GM21723 (cell line): Measurements from ENCODE around the gene GPR162.
A peak's percentile ranks its signal among the peaks of the same experiment; 100 is the strongest.

Experiments
- ATAC-seq: cut with Tn5 transposase; IDR thresholded peaks from one replicate; pipeline ENCODE4 v1.9.1; 2021; ENCODE audit warnings: mild to moderate bottlenecking, moderate library complexity; ENCODE audit not compliant: unreplicated experiment

The GPR162 gene

GRCh38 chr12:6834254-6834653 is 12.6 kb downstream of the GPR162 start:
- ATAC-seq: no peak

DNA sequence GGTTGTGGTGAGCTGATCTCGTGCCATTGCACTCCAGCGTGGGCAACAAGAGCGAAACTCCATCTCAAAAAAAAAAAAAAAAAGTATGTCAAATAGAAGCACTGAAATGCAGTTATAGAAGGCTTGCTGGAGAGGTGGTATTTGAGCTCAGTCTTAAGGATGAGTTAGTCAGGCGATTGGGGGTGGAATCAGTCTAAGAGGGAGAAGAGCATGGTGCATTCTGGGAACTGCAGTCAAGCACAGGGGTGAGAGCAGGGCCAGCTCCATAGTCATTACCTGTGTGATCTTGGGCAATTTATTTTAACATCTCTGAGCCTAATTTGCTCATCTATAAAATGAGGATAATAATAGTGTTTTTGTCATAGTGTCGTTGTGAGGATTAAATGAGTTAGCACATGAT is 13.3 kb downstream of the GPR162 start:
- no peak for ATAC-seq

DNA sequence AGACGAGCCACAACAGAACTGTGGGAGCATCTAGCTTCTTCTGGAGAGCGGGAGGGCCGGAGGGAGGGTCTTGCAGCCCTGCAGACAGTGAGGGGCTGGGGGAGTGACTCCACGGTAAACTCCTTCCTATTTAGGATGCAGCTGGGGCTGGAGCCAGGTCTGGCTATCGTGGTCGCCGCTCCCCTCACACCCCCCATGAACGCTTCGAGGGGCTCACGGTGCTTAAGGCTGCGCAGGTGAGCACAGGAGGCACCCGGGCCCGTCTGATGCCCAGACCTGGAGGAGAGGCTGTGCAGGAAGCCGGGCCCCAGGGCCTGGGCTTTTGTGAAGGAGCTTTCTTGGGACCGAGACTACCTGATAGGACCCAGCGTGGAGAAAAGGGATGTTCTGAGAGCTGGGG is 15.2 kb downstream of the GPR162 start:
- no peak for ATAC-seq

- no peak for ATAC-seq
Observed at GRCh38 chr12:6837370-6838060, 15.9 kb downstream of the GPR162 start.

- ATAC-seq: no peak
Observed at GRCh38 chr12:6838854-6839253, 17.2 kb downstream of the GPR162 start.

- ATAC-seq: peak; percentile 85
Observed at GRCh38 chr12:6839482-6840201, 18.0 kb downstream of the GPR162 start.

- no peak for ATAC-seq
Observed at GRCh38 chr12:6840330-6840729, 18.7 kb downstream of the GPR162 start.

- no peak for ATAC-seq
Observed at GRCh38 chr12:6840761-6841515, 19.3 kb downstream of the GPR162 start, which contains the start of gene GNB3. Gene GNB3 (plus strand): TSS chr12:6840925. CDS start chr12:6841288, 363 bp downstream.

DNA sequence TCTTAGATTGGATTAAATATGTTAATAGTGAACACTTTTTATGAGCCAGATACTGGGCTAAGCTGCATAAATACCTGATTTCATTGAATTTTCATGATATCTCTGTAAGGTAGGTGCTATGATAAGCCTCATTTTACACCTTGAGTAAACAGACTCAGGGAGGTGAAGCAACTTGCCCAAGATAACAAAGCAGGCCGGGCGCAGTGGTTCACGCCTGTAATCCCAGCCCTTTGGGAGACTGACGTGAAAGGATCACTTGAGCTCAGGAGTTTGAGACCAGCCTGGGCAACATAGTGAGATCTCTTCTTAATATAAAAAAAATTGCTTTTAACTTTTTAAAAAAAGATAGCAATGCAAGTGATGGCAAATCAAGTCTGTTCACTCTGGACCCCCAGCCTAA is 20.5 kb downstream of the GPR162 start:
- ATAC-seq: no peak

GRCh38 chr12:6843118-6843902 is 21.7 kb downstream of the GPR162 start:
- ATAC-seq: no peak

- ATAC-seq: no peak
Observed at GRCh38 chr12:6845395-6845794, 23.8 kb downstream of the GPR162 start.

- no peak for ATAC-seq
Observed at GRCh38 chr12:6846316-6846869, 24.8 kb downstream of the GPR162 start.

- no peak for ATAC-seq
Observed at GRCh38 chr12:6847676-6848075, 26.1 kb downstream of the GPR162 start.

DNA sequence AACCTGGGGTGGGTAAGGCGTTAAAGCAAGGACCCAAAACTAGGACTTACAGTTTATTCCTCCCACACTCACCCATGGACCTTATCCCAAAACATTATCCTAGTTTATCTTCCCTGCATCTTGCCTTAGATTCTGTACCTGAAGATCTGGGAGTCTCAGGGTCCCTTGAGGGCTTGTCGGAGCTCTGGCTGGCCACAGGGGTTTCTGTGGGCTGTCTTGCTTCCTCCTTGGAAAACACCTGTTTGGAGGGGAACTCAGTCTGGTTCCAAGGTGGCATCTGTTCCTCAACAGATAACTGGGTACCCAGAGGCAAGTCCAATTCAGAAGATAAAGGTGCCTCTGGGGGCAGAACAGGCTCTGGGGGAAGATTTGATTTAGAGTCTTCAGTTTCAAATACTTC is 27.8 kb downstream of the GPR162 start:
- no peak for ATAC-seq

GRCh38 chr12:6849976-6850560 is 28.4 kb downstream of the GPR162 start:
- no peak for ATAC-seq

DNA sequence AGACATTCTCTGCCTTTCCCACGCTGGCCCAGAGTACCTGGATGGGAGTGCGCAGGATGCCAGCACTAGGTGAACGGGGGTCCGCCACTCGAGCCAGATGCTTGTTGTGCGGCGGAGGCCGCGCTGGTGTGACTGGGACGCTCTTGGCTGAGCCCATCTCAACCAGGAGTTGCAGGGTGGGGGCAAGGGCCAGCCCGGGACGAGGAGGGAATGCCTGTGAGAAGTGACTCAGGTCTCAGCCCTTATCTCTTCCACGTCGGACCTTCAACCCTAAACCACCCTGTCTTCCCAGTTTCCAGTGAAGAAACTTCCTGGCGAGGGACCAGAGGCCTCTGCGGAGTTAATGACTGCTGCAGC is 29.2 kb downstream of the GPR162 start:
- ATAC-seq: no peak

GRCh38 chr12:6851153-6851920 is 29.7 kb downstream of the GPR162 start, which contains the start of gene CDCA3:
Gene CDCA3 (minus strand): TSS chr12:6851286. CDS start chr12:6850952, 334 bp downstream.
- peak; percentile 62 for ATAC-seq

DNA sequence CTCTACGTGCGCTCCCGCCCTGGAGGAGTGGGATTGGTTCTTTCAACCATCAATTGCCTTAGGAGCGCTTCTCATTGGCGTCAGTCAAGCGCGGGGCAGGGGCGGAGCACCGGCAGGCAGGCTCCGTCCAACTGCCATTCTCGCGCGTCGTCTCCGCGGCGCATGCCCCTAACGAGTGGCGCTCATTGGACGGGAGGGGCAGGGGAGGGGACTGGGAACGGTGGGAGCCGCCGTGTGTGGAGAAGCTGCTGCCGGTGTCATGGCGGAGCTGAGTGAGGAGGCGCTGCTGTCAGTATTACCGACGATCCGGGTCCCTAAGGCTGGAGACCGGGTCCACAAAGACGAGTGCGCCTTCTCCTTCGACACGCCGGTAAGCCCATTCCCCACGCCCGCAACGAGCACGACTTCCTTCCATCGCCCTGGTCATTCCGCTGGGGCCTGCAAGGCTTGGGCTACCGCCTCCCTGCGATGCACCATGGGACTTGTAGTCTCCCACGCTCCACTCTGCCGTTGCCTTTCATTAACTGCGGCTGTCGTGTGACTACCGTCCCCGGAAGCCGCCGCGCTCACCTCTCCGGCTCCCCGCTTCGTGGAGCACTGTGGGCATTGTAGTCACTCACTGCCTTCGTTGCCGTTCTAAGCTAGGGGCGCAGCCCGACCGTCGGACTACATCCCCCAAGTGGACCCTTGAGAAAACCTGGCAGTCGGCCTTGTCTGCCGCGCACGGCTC is 30.5 kb downstream of the GPR162 start, which contains the start of gene USP5:
USP5 (plus strand) TSS at position 230 of the 730 bp plus-strand sequence; CDS start at position 260, 30 bp downstream.
- ATAC-seq: peak; percentile 80
